Measurements from ENCODE around the gene NPS.

NPS gene

DNA sequence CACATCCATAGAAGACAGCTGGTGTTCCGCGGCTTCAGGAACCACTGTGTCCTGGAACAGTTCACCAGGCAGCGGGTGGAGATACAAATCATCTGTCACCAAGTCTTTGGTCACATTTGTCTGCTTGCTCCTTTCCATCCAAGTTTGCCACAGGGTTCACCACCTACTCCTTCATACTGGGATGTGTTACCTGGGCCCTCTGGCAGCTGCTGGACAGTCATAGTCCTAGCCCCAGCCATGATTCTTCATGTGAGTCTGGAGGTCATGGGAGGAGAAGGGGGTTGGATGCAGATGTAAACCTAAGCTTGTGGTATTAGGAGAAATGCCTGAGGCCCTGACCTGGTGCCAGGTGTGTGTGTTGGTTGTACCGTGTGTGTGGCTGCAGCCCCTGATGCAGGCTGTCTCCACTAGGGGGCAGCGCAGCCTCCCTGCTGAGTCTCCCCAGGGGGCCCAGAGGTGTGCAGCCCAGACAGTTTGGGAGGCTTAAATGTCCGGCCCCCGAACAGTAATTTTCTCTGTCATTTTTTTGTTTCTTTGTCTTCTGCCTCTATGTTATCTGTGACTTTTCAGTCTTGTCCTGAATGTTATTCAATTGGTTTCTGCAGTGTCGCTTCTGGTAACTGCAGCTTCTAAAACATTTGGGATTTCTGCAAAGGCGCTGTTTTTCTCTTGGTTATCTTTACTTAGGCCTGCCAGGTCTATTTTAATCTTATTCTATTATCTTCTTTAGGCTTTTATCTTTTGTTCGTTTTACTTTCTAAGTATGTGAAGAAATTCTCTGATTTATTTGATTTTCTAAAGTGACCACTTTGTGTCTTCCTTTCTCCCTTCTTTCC lies 14.8 kb downstream of the NPS start:
- DNase-seq = peak; percentile 3

DNA sequence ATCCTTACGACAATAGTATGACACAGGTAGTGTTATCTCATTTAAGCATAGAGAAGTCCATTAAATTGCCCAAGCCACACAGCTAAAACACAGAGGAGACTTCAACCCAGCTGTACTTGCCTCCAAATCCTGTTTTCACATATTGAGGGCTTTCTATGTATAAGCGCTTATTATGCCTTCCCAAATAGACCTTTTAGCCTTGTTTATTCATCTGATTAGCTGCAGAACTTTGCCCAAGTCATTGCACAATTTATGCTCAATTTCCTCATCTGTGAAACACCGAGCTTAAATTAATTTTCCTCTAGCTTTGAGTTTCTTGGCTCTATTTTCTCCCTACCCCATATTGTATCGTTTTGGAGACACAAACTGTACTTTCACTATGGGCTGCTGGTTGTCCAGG lies 15.5 kb downstream of the NPS start:
- DNase-seq = no peak

DNA sequence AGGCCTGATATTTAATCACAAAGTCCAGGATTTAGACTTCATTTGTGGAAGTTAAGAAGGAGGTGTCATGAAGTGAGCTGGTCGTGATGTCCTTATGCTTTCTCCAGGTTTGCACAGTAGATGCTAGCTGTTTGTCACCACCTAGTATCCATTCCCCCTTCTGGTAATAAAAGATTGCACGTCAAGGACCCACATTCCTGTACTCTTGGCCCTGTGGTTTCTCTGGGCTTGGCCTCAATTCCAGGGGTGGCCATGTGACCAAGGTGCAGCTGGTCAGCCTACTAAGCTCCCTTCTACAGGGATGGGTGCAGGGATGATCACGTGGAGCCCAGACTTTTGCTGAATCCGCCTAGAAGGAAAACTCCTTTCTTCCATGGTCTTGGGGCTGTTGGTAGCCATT lies 16.5 kb downstream of the NPS start:
- no peak for DNase-seq

DNA sequence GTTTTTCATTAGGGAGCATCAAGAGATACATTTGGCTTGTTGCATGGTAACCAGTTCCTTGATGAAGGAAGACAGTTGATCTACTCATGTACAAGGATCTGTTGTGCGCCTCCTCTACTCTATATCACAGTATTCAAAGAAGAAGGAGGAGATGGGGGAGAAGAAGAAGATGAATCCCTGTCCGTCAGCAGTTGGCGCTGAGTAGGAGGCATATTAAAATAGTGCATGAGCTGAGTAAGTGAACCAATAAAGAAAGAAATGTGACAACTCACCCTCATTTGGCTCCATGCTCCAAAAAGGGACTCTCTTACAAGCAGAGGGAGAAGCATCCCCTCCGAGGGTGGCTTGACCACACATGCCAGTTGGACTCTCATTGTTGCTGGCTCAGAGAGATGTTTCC lies 20.1 kb downstream of the NPS start:
- DNase-seq = no peak

DNA sequence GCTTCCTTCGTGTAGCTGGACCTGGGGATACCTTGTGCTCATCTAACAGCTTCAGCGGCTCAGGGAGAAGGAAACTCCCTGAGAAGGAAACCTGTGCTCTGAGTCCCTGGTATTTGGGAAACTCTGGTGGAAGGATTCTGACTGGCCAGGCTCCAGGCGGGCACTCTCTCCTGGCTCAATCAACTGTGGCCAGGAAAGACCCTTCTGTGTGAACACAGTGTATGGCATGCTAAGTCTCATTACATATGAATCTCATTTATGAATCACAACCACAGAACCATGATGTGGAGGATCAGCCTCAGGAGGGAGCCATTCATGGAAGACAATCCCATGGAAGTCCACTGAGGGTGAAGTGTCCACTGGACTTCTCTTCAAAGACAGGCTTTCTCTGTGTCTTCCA lies 20.9 kb downstream of the NPS start:
- no peak for DNase-seq

DNA sequence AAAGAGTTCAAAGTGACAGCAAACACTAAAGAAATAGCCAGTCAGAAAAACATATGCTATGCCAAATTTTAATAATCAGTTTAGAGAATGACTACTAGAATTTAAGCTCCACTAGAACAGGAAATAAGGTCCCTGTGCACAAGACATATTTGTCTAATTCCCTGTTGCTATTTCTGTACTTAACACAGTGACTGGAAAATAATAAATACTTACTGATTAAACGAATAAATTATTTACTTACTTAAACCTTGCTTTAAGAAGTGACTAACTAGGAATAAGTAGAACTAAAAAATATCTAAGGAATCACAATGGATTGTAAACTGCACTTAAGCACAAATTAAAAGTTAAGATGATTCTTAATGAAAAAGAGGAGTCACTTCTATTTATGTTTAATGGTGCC lies 22.3 kb downstream of the NPS start:
- DNase-seq = no peak

DNA sequence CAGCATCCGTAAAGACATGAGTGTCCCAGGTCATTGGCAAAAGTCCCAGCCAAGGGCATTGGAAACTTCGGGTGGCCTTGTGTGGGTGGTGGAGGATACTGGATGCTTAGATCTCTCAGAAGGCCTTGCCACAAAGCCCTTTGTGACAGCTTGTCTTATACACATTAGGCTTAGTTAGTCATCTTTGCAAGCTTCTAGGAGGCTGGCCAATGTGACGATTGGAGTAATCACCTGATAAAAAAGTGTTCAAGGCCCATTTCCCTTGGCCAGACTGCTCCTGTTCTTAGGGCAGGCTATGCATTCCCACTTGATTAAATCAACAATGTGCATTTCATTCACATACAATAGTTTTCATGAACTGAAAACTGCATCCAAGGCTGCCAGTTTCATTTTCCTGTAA lies 26.9 kb downstream of the NPS start:
- DNase-seq = no peak

DNA sequence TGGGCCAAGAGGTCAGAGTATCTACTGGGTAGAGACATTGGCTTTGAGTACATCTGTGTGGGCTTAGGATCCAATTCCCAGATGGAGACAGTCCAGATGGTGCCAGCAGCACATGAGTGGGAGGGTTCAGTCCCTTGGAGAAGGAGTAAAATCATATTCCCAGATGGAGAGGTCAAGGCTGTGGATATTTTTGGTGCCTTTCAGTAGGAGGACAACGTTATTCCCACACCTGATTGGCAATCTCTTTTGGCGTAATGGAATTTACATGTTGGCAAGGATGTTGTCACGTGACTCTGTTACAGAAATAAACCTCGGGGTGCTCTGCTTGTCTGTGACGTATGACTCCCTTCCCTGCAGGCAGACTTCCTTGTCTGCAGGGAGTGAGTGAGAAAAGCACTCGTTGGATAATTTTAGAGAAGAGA lies 27.6 kb downstream of the NPS start:
- no peak for DNase-seq

DNA sequence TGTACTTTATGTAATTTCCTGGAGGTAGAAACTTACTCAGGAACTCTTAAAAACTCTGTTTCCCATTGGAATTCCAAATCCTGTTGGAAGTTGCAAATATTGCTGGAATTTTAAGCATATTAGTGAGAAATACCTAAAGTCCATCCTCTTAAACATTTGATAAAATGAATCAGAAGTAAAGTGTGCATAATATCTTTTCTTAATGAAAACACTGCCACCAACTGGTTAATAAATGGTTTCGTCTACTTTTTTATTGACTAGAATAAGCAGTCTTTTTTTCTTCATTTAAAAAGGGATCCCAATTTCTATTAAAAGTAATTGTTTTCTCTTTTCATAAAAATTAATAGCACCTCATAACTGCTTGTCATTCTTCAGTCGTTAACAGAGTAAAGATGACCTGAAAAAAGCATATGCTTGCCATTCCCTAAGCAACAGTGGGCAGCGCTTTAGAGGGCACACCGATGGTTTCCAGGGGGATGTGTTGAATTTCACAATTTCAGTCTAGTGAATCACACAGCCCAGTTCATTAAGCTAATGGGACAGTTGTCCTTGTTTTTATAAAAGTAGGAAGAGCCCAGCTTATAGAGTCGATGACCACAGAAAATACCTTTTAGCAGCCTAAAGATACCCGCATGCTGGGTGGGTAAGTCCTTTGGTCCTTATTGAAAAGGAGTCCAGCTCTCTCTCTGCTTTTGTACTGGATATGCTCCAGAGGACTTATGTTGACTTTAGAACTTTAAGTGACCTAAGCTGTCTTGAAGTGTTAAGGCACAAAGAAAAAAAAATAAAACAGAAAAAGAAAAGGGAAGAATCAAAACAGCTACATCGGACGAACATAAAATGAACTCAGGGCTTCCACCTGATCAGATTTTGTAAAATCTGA lies 28.5 kb downstream of the NPS start:
- peak; percentile 9 for DNase-seq

DNA sequence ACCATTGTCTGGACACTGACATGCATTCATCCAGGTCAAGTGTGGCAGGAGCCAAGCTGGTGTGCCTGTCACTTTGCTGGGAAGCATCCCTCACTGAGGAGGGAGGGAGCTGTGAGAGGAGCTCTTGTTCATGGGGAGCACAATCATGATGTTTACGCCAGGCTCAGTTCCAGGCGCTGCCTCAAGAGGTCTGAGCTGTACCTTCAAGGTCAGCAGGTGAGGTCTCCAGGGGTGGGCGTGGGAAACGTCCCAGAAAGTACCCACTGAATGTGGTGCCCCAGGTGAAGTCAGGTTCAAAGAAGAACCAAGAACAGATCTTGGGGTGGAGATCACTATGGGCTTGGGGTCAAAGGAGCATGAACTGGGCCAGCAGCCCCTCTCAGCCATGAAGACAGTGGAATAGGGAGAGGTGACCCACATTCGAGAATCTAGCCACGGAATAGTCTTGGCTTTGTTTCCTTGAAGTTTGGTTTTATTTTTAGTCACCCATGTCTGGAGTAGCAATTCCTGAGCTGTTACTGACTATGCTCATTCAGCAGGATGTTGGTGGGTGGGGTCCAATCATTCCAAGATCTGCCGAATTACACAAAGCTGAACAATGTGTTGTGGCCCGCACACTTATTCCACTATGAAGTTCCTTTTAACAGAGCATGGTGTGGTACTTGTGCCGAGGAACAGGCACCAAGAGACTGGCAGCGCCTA lies 29.3 kb downstream of the NPS start:
- peak; percentile 10 for DNase-seq

DNA sequence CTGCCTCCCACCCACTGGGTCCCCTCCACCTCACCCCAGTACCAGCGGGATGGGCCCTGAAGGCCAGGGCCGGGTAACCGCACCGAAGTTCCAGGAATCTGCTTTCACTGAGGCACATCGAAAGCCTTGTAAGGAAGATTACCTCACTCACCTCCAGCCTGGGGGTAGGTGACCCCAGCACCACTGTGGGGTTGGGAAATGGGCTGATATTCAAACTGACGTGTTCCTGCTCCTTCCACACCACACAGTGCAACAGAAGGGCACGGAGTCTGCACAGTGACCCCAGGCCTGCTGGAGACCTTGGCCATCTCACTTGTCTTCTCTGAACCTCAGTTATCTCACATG lies 29.8 kb downstream of the NPS start:
- DNase-seq = no peak

DNA sequence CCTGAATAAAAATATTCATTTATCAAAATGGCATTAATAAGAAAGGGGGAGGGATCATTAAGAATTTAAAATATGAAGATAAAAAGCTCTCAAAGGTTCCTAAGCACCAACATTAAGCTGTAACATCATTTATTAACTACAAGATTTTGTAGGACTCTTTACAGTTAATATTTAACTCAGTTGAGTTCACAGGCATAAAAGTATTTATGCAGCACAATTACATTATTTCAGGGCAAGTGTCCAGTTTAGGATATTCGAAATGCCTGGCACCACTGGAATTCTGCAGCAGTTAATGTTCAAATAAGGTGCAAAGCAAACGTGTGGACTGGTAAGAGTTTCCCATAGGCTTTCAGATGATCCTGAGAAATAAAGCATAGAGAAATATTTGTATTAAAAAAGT lies 30.5 kb downstream of the NPS start:
- DNase-seq = peak; percentile 65

DNA sequence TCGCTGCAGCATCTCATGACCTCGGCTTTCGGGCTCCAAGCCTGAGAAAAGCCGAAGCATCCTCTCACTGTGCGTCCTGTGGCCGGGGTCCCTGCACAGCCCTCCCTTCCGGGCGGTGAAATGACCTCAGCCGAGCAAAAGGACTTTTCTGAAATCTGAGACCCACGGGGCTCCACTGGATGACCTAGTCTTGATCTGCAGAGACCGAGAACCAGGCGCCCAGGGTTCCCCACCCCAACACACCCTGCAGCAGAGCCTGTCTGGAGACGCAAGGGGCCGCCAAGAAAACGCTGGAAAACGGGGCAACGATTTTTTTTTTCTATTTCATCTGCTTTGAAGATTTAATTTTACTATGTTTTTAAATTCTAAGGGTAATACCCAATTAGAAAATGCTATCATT lies 31.7 kb downstream of the NPS start:
- DNase-seq = no peak

DNA sequence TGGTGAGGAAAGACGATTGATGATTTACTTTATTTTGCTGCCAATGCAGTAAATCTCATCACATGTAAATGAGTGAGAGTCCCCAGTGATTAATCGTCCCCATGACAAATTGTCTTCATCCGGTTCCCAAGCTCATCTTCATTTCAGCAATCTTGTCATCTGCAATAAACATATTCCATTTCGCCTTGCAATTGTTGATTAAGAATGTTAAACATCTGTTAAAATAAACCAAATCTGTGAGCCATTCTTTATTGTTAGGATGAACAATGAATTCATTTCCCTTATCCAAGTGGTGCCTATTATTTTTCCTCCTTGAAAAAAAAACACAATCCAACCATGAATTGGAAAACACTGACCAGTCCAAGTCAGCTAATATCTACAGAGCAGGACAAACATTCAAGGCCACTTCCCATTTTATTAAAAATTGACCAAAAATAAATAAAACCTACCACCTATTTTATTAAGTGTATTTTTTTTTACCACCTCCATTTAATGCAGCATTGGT lies 36.5 kb downstream of the NPS start:
- no peak for DNase-seq

DNA sequence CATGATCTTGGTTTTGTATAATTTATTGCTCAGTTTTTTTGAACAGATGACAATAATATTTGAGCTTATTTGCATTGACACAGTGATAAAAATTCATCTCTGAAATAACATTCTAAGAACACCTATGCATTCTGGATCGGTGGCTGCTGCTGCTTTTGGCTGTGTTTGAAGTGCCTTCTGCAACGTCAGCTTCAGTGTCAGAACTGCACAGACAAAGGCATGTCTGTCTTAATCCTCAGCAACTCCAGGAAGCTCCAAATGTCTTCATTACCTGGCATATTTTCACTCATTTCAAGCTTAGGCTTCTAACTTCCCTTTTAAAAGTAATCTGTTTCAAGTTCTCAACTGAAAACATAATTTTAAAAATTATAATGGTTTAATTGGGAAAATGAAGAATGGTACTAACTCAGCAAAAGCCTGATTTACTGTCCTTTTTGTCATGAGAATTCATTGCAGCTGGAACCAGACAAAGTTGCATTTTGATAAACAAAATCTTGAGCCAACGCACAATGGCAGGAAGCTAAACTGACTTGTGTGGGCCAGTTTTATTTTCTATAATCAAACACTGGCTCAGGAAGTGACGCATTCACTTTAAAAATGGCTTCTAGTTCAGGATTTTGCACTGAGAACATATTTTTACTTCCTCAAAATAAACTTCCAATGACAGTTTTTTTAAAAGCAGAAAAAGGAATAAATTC lies 38.7 kb downstream of the NPS start:
- no peak for DNase-seq

DNA sequence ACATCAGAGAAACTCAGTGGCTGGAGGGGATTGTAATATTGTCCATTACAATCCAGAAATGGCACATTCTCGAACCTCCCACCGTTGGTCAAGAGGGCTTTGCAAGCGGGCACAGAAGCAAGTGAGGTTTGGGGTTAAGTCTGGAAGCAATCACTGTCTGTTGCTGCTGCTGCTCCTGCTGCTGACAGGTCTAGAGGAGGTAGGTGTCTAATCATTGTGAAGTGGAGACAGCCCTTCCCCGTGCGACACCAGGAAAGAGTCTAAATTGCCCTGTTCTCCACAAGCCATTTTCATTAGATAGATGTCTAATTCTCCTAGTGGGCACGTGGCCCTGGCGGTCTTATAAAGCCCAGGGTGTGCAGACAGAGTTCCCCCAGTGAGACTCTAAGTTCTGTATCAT lies 43.5 kb downstream of the NPS start:
- DNase-seq = no peak

DNA sequence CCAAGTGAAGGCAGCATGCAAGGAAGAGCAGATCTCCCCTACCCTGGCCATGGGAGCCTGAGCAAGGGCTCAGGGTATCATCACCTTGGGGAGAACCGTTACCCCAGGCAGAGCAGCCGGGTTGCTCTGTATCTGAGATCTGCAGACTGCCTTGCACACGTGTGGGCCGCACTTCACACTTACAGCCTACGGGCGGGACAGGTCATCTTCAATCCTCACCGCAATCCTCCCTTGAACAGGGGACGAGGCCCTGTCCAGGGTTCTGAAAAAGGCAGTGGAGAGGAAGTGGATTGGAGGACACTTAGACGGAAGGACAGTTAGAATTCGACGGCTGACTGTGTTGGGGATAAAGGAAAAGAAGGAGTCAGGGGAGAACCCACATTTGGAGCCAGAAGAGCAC lies 51.4 kb downstream of the NPS start:
- DNase-seq = no peak
